Immature natural killer cell (primary cell): ENCODE data around the gene FOXI1. TPM values are rescaled to one million over a fixed set of nuclear protein-coding genes. Genes with fewer than 3 reads are reported as not detected.
"Not testable (repeated sequence)": the region's sequence is repeated elsewhere in the genome, so short reads cannot be mapped to it uniquely, and the experiment has no call there.

Experiments
- DNase-seq, 3 donors: peaks; one replicate each; pipeline ENCODE4 v3.0.0; 2022; ENCODE audit warnings: mixed read lengths in 1 of 3
- H3K27ac Mint-ChIP-seq, 6 donors: one replicate each; pipeline ENCODE4 v1.8.0; 2020; ENCODE audit warnings: mixed read lengths in 6 of 6, mild to moderate bottlenecking in 5 of 6, inconsistent platforms in 4 of 6, moderate library complexity in 3 of 6
- H3K27me3 Mint-ChIP-seq, 3 donors: one replicate each; pipeline ENCODE4 v1.8.0; 2020 to 2021; ENCODE audit warnings: low read depth in 3 of 3, mild to moderate bottlenecking in 3 of 3, mixed read lengths in 3 of 3, moderate library complexity in 3 of 3, inconsistent platforms in 1 of 3
- H3K36me3 Mint-ChIP-seq, 3 donors: one replicate each; pipeline ENCODE4 v1.8.0; 2020; ENCODE audit warnings: mixed read lengths in 3 of 3, inconsistent platforms in 2 of 3, mild to moderate bottlenecking in 2 of 3
- H3K4me1 Mint-ChIP-seq, 2 donors: one replicate each; pipeline ENCODE4 v1.8.0; 2020; ENCODE audit warnings: inconsistent platforms in 2 of 2, mild to moderate bottlenecking in 2 of 2, mixed read lengths in 2 of 2, moderate library complexity in 1 of 2
- H3K4me3 Mint-ChIP-seq, 5 donors: one replicate each; pipeline ENCODE4 v1.8.0; 2020; ENCODE audit warnings: mild to moderate bottlenecking in 5 of 5, mixed read lengths in 5 of 5, inconsistent platforms in 3 of 5, moderate library complexity in 3 of 5
- H3K9me3 Mint-ChIP-seq, 6 donors: one replicate each; pipeline ENCODE4 v1.8.0; 2020; ENCODE audit warnings: mild to moderate bottlenecking in 6 of 6, mixed read lengths in 6 of 6, inconsistent platforms in 4 of 6, moderate library complexity in 3 of 6
- polyA plus RNA-seq, 3 donors: library from polyadenylated mRNA; unstranded; fragments of 300-500 nt; fragmentation: Illumina TruSeq; gene quantifications; one replicate each; pipeline ENCODE4 v1.2.3, GENCODE V29; 2021

FOXI1 gene
- polyA plus RNA-seq, 3 donors from 2014 or later: not detected

- Mint-ChIP-seq H3K27ac (peak overlapping the region in 2 of 6 donors; percentile 15 to 24), H3K27me3 (peaks cover 0 to under 1% (median 0%) of the 10 kb centered on the region in 3 donors), H3K36me3 (peaks cover 21 to 77% (median 41%) of the 10 kb centered on the region in 3 donors), H3K4me3 (no peak overlapping the region), H3K9me3 (no peaks in the 10 kb centered on the region), H3K4me1 (no peaks in the 10 kb centered on the region)
- no peak for DNase-seq
These were observed 28.2 kb upstream of the FOXI1 start for GRCh38 chr5:170077526-170077925.

GRCh38 chr5:170078458-170078857 is 27.2 kb upstream of the FOXI1 start:
- no peaks in the 10 kb centered on the region for H3K9me3 Mint-ChIP-seq

GRCh38 chr5:170078931-170079330 is 26.8 kb upstream of the FOXI1 start:
- peaks cover 27 to 82% (median 51%) of the 10 kb centered on the region in 3 donors for H3K36me3 Mint-ChIP-seq
- no peaks in the 10 kb centered on the region for H3K4me1 Mint-ChIP-seq
- DNase-seq: no peak
- no peak overlapping the region for H3K27ac Mint-ChIP-seq
- H3K4me3 Mint-ChIP-seq: no peak overlapping the region
- H3K9me3 Mint-ChIP-seq: no peaks in the 10 kb centered on the region
- peaks cover 0 to 3% (median 0%) of the 10 kb centered on the region in 3 donors for H3K27me3 Mint-ChIP-seq

More at GRCh38 chr5:170078458-170078857, 27.2 kb upstream of the FOXI1 start:
- Mint-ChIP-seq H3K27ac (no peak overlapping the region), H3K36me3 (peaks cover 23 to 77% (median 47%) of the 10 kb centered on the region in 3 donors), H3K4me1 (no peaks in the 10 kb centered on the region), H3K27me3 (peaks cover 0 to 3% (median 0%) of the 10 kb centered on the region in 3 donors), H3K4me3 (no peak overlapping the region)
- DNase-seq: no peak

- H3K4me3 Mint-ChIP-seq: no peak overlapping the region
- H3K4me1 Mint-ChIP-seq: no peaks in the 10 kb centered on the region
- H3K27ac Mint-ChIP-seq: no peak overlapping the region
- DNase-seq: no peak
- peaks cover 0 to 3% (median 0%) of the 10 kb centered on the region in 3 donors for H3K27me3 Mint-ChIP-seq
- H3K36me3 Mint-ChIP-seq: peaks cover 37 to 86% (median 54%) of the 10 kb centered on the region in 3 donors
- H3K9me3 Mint-ChIP-seq: no peaks in the 10 kb centered on the region
These were observed 25.5 kb upstream of the FOXI1 start for GRCh38 chr5:170080217-170080616.

GRCh38 chr5:170080786-170081445 is 24.8 kb upstream of the FOXI1 start:
- peaks cover 37 to 86% (median 61%) of the 10 kb centered on the region in 3 donors for H3K36me3 Mint-ChIP-seq
- H3K27ac Mint-ChIP-seq: no peak overlapping the region
- no peaks in the 10 kb centered on the region for H3K4me1 Mint-ChIP-seq
- peaks cover 0 to 3% (median 2%) of the 10 kb centered on the region in 3 donors for H3K27me3 Mint-ChIP-seq
- H3K4me3 Mint-ChIP-seq: no peak overlapping the region
- DNase-seq: no peak
- no peaks in the 10 kb centered on the region for H3K9me3 Mint-ChIP-seq

- H3K9me3 Mint-ChIP-seq: no peaks in the 10 kb centered on the region
- H3K27me3 Mint-ChIP-seq: peaks cover 0 to 3% (median 2%) of the 10 kb centered on the region in 3 donors
- H3K27ac Mint-ChIP-seq: peak overlapping the region in 1 of 6 donors; percentile 28
- H3K4me1 Mint-ChIP-seq: no peaks in the 10 kb centered on the region
- peaks cover 37 to 85% (median 64%) of the 10 kb centered on the region in 3 donors for H3K36me3 Mint-ChIP-seq
- DNase-seq: no peak
- no peak overlapping the region for H3K4me3 Mint-ChIP-seq
These were observed 24.1 kb upstream of the FOXI1 start for GRCh38 chr5:170081616-170082015.

GRCh38 chr5:170082701-170083100 is 23.0 kb upstream of the FOXI1 start:
- H3K36me3 Mint-ChIP-seq: peaks cover 41 to 82% (median 71%) of the 10 kb centered on the region in 3 donors
- no peaks in the 10 kb centered on the region for H3K9me3 Mint-ChIP-seq

GRCh38 chr5:170087168-170087817 is 18.4 kb upstream of the FOXI1 start:
- DNase-seq: no peak
- Mint-ChIP-seq H3K27me3 (peaks cover 2 to 3% (median 2%) of the 10 kb centered on the region in 3 donors), H3K4me3 (no peak overlapping the region), H3K4me1 (no peaks in the 10 kb centered on the region), H3K27ac (peak overlapping the region in 1 of 6 donors; percentile 49), H3K36me3 (peaks cover 41 to 54% (median 41%) of the 10 kb centered on the region in 3 donors), H3K9me3 (no peaks in the 10 kb centered on the region)

More at GRCh38 chr5:170082701-170083100, 23.0 kb upstream of the FOXI1 start:
- Mint-ChIP-seq H3K4me1 (no peaks in the 10 kb centered on the region), H3K27ac (no peak overlapping the region), H3K4me3 (no peak overlapping the region), H3K27me3 (peaks cover 0 to 3% (median 2%) of the 10 kb centered on the region in 3 donors)
- DNase-seq: no peak

- no peaks in the 10 kb centered on the region for H3K4me1 Mint-ChIP-seq
- no peaks in the 10 kb centered on the region for H3K9me3 Mint-ChIP-seq
- no peak overlapping the region for H3K27ac Mint-ChIP-seq
- H3K36me3 Mint-ChIP-seq: peaks cover 4 to 19% (median 13%) of the 10 kb centered on the region in 3 donors
- DNase-seq: no peak
- H3K4me3 Mint-ChIP-seq: no peak overlapping the region
- peaks cover 0 to 3% (median 2%) of the 10 kb centered on the region in 3 donors for H3K27me3 Mint-ChIP-seq
These were observed 13.1 kb upstream of the FOXI1 start for GRCh38 chr5:170092455-170093101.

GRCh38 chr5:170094329-170094728 is 11.4 kb upstream of the FOXI1 start:
- H3K27me3 Mint-ChIP-seq, H3K36me3 Mint-ChIP-seq, H3K27ac Mint-ChIP-seq, DNase-seq, H3K4me3 Mint-ChIP-seq, H3K4me1 Mint-ChIP-seq, H3K9me3 Mint-ChIP-seq: not testable (repeated sequence)

GRCh38 chr5:170095646-170096045 is 10.1 kb upstream of the FOXI1 start:
- Mint-ChIP-seq H3K9me3 (peaks cover 0 to 5% (median 0%) of the 10 kb centered on the region in 6 donors), H3K27ac (no peak overlapping the region), H3K36me3 (peaks cover 0 to 3% (median 0%) of the 10 kb centered on the region in 3 donors), H3K4me3 (no peak overlapping the region), H3K27me3 (peaks cover 2 to 7% (median 5%) of the 10 kb centered on the region in 3 donors), H3K4me1 (no peaks in the 10 kb centered on the region)
- DNase-seq: no peak

- peaks cover 0 to 3% (median 0%) of the 10 kb centered on the region in 3 donors for H3K36me3 Mint-ChIP-seq
- no peak overlapping the region for H3K4me3 Mint-ChIP-seq
- H3K9me3 Mint-ChIP-seq: peaks cover 0 to 5% (median 0%) of the 10 kb centered on the region in 6 donors
- H3K4me1 Mint-ChIP-seq: no peaks in the 10 kb centered on the region
- H3K27ac Mint-ChIP-seq: no peak overlapping the region
- no peak for DNase-seq
- H3K27me3 Mint-ChIP-seq: peaks cover 2 to 7% (median 6%) of the 10 kb centered on the region in 3 donors
These were observed 7.8 kb upstream of the FOXI1 start for GRCh38 chr5:170097934-170098333.

- DNase-seq: peak; percentile 27 to 46 (median 37)
- H3K27ac Mint-ChIP-seq: no peak overlapping the region
- H3K9me3 Mint-ChIP-seq: peaks cover 0 to 5% (median 0%) of the 10 kb centered on the region in 6 donors
- H3K27me3 Mint-ChIP-seq: peaks cover 2 to 11% (median 6%) of the 10 kb centered on the region in 3 donors
- H3K36me3 Mint-ChIP-seq: peaks cover 0 to 3% (median 0%) of the 10 kb centered on the region in 3 donors
- no peak overlapping the region for H3K4me3 Mint-ChIP-seq
- no peaks in the 10 kb centered on the region for H3K4me1 Mint-ChIP-seq
These were observed 5.4 kb upstream of the FOXI1 start for GRCh38 chr5:170100066-170100943.
